DMS 273 treated with DMSO at 0.1 percent for 48 hours (cell line): ENCODE data around the gene LAMTOR5.
"Not testable (repeated sequence)": the region's sequence is repeated elsewhere in the genome, so short reads cannot be mapped to it uniquely, and the experiment has no call there.

Experiments
- DNase-seq: peaks from one replicate; lab custom pipeline; 2025; lab: John Stamatoyannopoulos, UW

The LAMTOR5 gene

DNA sequence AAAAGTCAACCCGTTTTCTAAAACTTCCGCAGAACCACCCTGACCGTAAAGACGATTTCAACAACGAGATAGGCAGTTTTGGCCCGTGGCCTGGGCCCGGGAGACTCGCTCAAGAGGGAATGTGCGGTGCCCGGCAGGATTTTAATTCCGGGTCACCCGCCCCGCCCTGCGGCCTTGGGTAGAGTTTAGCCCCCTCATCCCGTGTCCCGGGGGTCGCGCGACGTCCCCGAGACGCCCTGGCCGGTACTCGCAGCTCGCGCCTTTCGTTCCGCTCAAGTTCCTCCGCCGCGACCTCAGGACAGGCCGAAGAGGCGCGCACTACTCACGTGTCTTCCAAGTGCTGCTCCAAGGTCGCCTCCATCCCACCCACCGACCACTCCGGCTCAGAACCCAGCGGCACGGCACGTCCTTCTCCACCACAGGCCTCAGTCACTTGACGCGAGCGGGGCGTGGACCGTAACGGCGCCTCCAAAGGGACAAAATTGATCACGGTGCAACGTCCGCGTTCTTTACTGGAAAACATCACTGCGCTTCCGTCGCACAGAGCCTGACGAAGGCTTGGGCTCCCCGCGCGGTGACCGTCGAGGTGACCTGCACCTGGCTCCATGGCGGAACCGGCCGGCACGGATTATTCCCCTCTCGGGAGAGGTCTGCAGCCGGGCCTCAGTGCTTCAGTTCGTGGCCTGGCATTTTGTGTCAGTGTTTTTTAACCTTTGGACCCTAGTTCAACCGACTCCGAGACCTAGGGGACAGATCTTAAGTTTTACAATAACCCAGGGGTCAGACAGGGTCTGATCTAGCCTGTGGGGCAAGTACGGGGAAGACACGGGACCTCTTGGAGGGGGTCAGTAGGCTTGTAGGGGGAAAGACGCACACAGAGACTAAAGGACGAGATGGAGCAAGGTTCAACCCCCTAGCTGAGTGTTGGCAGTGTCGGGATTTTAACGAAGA lies at the start of gene LAMTOR5:
Gene LAMTOR5, minus strand, starts transcription at position 435 of the 951 bp plus-strand sequence. Its CDS starts 74 bp downstream, at position 361.
- peak; percentile 38 for DNase-seq

DNA sequence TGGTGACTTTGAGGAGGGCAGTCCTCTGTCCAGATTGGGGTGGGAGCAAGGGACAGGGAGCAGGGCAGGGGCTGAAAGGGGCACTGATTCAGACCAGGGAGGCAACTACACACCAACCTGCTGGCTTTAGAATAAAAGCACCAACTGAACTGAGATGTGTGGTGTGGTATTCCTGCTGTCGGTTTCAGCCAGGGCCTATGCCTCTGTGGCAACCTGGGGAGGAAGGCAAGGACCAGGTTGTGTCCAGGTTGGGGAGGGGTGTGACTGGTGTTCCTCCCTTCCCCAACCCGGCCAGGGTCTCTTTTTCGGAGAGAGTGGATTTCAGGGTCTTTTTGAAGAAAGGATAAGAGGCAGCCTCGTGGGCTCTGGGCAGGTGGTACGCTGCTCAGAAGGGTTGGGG lies 49.7 kb upstream of the LAMTOR5 start:
- no peak for DNase-seq

DNA sequence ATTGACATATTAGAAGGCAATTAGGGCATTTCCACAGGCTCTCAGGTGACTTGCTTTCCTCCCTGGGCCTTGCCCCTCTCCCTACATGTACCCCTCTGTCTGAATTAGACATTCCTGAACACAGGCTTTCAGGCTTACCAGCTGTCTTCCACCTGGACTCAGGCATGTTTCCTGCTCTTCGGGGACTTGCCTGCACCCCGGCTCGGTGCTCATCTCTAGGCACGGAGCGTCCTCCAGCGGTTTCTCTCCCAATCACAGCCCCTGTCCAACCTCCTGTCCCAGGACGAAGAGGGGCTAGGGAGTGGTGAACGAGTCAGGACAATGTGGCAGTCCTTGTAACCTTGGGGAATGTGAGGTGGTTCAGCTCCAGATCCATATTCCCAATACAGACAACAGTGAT lies 47.7 kb upstream of the LAMTOR5 start:
- DNase-seq, result no peak

DNA sequence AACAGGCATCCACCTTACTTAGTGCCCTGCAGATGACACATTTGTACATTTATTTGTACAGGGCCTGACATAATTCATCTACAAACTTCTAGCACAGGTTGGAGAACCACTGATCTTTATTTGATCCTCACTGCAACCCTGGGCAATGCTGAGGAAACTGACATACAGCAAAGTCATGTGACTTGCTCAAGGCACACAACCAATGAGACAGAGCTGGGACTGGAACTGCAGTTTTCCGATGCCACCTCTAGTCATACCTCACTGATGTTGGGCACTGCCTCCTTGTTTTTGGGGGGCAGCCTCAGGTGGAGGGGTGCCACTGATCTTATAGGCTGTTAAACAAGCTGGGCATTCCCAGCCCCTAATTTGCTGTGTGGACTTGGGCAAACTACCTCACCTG lies 46.8 kb upstream of the LAMTOR5 start:
- DNase-seq, result no peak

DNA sequence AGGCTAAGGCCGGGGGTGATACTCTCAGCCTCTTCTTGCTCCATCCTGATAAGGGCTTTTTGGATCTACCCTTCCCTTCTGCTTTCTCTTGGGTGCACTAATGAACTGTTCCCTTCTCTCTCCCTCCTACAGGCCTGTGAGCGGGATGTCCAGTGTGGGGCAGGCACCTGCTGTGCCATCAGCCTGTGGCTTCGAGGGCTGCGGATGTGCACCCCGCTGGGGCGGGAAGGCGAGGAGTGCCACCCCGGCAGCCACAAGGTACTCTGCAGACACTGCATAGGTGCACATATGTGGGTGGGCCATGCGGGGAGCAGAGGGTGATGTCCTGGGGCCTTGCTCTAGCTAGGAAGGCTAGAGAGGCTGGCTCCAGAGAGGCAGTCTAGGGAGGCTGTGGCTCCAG lies 46.3 kb upstream of the LAMTOR5 start:
- DNase-seq, result no peak

DNA sequence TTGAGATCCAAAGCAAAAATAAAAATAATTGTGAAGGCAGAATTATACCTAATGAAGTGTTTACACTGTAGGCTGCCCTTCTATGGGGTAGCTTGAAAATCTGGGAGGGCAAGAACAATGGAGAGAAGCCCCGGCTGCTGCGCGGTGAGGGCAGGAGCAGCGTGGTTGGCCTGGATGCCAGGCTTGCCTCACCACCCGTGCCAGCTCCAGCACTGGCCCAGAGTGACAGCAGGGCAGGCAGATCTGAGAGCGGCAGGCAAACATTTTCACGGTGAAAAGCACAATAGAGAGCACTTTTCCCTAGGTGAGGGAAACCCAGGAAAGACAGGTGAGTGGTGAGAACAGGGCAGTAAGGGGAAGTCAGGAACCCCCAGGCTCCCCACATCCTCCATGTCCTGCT lies 44.8 kb upstream of the LAMTOR5 start:
- no peak for DNase-seq

DNA sequence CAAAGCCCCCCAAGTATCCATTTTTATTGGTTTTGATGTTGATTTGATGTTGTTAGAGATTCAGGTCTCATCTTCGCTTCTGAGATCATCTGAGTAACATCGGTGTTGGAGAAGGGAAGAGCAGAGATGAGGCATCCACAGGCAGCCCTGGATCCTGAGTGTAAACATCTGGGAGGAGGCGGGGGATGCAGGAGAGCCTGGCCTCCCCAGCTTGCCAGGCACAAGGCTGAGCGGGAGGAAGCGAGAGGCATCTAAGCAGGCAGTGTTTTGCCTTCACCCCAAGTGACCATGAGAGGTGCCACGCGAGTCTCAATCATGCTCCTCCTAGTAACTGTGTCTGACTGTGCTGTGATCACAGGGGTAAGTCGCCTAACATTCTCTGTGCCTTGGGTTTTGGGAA lies 43.4 kb upstream of the LAMTOR5 start, which contains the start of gene PROK1:
Gene PROK1, plus strand, starts transcription at position 221 of the 400 bp plus-strand sequence. Its CDS starts 68 bp downstream, at position 289.
- no peak for DNase-seq

DNA sequence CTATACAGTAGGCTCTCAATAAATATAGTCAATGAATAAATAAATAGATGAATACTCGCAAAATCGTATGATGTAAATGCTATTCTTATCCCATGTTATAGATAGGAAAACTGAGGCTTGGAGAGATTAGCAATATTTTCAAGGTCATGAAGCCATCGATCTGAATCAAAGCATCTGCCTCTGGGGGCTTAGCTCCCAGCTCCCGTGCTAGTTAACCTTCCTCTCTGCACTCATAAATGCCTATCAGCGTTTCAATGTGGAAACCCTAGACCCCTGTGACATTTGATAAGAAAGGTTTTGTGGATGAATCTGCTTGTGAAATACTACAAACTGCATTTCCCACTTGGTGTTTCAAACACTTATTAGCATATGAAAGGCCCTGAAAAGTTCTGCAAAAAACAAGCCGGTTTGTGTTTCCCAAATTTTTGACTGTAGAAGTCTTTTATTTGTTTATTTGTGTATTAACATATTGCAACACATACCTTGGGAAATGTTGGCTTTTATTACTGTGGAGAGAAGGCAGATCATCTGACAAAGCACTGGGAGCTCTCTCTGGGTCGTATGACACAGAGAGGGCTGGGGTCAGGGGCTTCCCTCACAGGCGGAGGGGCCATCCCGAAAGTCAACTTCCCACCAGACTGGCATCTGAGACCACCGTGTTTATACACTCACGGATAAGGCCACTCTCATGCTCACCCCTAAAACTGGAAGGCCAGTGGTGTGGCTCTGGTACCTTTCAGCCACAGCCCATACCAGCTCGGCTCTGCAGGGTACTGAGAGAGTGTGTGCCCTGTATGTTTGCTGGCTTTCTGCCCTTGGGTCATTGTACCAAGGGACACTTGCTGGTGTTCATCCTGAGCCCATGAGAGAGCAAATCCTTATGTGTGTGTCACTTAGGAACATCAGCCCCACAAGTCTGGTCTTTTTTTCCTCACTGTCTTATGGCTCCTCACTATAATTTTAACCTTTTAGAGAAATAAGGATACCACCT lies 42.5 kb upstream of the LAMTOR5 start:
- no peak for DNase-seq

DNA sequence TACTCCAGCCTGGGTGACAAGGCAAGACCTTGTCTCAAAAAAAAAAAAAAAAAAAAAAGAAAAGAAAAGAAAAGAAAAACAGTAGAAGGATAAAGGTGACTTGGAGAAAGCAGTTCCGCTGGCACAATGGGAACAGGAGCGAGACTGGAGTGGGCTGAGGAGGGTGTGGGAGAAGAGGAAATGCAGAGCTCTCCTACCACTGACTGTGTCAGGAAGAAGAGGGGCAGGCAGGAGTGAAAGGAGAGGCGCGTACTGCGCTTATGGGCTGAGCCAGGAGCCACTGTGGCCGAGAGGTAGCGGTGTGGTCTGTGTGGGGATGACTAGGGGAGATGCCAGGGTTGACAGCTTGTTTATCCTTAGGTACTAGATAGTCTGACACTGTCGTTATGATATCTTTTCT lies 37.1 kb upstream of the LAMTOR5 start:
- DNase-seq, result no peak

DNA sequence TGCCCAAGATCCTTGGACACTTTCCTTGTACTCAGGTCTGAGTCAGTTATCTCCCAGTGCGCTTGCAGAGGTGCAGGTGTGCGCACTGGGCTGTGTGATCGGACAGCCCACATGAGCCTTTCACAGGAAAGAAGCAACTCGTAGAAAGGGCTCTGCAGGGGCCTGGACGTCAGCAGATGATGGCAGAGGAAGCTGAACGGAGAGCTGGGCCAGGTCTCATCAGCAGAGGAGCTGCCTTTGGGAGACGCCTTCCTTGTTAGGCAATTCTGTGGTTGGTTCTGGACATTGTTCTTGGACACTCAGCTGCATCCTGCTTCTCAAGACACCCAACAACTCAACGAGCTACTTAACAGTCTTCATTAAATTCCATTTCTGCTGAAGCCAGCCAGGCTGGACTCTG lies 36.0 kb upstream of the LAMTOR5 start:
- DNase-seq, result no peak

DNA sequence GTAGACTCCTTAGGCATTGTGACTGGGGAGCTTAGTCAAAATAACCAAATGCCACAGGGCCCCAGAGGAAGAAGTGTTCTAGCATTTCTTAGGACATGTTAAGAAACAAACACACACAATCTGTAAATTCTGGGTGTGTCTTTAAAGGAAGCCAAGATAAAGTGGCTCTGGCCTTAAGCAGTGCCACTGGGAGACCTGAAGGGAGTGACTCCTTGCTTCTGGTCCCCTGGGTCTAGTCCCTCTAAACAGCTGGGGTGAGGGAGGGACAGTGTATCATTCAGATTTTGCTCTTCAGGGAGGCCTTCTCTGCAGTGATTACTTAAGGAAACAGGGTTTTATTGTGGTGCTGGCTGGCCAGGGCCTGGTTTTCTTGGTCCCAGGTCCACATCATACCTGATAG lies 34.4 kb upstream of the LAMTOR5 start:
- DNase-seq, result no peak

DNA sequence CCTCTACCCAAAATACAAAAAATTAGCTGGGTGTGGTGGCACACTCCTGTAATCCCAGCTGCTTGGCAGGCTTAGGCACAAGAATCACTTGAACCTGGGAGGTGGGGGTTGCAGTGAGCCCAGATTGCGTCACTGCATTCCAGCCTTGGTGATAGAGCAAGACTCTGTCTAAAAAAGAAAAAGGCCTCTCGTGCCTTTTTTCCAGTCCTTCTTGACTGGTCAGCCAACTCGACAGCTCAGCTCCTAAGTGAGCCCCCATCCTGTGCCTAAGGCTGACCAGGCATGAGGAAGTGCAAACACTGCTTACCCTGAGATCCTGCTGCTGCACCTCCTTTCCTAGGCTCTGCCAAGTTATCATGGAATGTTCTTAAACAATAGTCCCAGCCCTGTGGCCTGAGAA lies 33.4 kb upstream of the LAMTOR5 start:
- DNase-seq, result no peak

DNA sequence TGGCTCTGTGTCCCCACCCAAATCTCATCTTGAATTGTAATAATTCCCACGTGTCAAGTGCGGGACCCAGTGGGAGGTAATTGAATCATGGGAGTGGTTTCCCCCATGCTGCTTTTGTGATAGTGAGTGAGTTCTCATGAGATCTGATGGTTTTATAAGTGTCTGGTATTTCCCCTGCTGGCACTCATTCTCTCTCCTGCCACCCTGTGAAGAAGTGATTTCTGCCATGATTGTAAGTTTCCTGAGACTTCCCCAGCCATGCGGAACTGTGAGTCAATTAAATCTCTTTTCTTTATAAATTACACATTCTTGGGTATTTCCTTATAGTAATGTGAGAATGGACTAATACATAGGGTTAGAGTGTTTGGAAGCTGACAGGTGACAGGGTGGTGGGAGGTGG lies 32.4 kb upstream of the LAMTOR5 start:
- not testable (repeated sequence) for DNase-seq

DNA sequence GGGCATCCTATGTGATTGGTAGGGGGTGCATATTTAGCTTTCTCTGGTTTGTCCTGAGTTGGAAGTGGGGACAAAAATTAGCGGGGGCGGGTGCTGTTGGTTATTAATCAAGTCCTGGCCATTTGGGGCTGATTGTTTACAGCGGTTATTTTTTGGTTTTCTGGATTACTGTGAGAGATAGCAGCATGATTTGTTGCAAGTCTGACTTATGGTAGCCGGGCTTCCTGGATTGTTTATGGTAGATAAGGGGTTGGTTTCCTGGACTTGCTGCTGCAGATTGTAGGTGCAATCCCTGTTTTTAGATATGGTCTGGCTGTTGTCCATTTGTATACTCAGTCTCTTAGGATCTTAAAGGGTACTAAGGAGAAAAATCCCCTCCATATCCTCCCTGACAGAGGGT lies 31.4 kb upstream of the LAMTOR5 start:
- DNase-seq, result no peak

DNA sequence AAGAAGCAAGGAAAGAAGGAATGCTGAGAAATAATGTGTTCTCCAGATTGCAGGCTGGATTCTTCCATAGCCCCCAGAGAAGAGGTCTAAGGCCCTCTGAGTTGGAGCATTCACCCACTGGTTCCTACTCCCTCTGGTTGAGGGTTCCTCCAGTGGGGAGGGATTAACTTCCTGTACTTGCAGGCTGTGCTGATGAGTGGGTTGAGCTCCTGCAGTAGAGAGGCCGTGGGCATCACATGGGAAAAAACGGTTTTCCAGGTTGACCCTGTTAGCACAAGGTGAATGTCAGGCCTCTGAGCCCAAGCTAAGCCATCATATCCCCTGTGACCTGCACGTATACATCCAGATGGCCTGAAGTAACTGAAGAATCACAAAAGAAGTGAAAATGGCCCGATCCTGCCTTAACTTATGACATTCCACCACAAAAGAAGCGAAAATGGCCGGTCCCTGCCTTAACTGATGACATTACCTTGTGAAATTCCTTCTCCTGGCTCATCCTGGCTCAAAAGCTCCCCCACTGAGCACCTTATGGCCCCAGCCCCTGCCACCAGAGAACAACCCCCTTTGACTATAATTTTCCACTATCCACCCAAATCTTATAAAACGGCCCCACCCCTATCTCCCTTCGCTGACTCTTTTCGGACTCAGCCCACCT lies 30.3 kb upstream of the LAMTOR5 start:
- DNase-seq, result not testable (repeated sequence)

DNA sequence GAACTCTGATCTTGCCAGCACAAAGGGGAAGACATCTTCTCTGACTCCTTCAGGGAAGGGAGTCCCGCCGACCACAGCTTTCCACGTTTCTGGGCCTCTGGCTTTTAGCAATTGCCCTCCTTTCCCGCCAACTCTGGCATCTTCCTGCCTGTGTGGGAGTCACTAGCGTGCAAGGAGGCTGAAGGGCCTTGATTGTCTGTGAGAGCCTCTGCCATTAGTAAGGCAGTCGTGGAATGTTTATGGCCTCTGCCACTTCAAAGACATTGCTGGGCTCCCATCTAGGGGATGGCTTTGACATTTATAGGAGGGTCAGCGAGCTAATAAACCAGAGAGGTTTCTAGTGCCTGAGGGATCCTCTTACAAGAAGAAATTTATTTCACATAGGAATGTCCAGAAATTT lies 29.1 kb upstream of the LAMTOR5 start:
- no peak for DNase-seq

DNA sequence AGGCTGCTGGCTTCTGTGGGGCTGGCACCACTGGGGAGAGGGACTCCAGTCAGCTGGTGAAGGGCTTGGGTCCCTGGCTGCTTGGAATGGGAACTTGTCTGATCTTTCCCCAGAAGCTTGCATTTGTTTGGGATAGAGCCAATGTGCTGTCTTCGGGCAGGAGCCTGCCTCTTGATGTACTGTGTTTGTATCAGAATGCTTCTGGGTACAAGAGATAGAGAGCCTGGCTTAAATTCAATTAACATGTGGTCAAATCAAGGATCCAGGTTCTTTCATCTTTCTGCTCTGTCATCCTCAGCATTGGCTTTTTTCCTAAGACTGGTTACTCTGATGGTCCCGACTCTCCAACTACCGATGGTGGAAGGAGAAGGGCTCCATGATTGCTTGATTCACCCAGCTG lies 27.5 kb upstream of the LAMTOR5 start:
- DNase-seq, result no peak

DNA sequence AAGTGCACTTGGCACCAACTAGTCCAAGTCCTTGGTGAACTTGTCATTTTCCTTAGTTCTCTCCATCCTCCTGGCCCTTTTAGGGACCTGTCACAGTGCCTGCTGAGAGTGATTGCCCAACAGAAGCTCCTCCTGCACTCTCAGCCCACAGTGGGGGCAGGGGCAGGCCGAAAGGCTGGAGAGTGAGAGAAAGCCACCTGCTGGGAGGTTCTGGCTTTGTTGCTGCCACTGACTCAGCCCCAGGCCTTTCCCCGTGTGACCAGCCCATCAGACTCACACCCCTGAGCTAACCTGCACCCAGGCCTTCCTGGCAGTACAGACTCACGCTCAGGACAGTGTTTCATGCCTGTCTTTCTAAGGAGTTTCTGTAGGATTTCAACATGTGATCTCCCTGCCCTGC lies 26.3 kb upstream of the LAMTOR5 start:
- DNase-seq, result no peak

DNA sequence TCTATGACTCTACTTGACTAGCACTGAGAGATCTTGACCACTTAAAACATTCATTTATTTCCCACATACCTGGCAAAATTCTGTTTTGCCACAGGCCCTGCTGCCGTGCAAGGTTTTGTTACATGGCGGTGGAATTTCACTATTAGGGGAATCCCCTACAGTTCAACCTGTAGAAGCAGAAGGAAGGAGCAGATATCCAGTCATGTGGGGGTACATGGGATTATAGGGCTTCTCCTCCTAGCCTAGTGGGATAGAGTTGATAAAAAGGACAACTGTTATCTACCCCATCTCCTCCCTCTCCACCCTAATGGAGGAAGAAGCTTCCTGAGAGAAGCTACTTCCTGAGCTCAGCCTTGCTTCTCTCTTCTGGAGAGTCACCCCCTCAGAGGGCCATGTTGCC lies 25.7 kb upstream of the LAMTOR5 start:
- DNase-seq, result no peak

DNA sequence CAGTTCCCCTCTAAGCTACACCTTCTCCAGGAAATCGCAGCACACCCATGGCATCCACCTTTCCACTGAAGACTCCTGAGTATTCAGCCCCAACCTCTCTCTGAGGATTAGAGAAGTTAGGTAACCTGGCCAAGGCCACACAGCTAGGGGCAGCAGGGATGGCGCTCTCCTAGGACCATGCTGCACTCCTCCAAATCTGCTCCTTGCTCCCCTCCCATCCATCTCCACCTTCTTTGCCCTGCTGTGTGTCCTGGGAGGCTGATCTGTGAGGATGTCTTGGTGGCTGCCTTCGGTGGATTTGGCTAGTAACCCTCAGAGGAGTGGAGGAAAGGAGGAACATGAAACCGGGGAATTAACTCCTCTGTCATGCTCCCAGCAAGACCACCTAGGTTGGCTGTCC lies 23.4 kb upstream of the LAMTOR5 start:
- no peak for DNase-seq

DNA sequence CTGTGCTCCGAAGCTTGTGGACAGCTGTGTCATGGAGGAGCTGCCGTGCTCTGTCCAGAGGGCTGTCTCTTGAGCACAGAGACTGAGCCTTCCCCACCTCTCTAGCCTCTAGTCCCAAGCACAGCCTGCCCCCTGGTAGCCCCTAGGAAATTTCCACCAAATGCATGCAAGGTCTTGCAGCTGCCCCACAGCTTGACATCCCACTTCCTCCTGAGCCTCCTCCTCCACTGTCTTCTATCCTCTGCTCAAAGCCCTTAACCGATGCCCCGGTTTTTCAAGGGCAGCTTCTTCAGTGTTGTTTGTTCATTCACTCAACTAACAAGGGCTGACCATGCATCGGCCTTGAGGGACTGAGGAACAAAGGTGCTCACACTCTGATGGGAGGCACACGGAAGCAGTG lies 22.9 kb upstream of the LAMTOR5 start:
- DNase-seq, result no peak

DNA sequence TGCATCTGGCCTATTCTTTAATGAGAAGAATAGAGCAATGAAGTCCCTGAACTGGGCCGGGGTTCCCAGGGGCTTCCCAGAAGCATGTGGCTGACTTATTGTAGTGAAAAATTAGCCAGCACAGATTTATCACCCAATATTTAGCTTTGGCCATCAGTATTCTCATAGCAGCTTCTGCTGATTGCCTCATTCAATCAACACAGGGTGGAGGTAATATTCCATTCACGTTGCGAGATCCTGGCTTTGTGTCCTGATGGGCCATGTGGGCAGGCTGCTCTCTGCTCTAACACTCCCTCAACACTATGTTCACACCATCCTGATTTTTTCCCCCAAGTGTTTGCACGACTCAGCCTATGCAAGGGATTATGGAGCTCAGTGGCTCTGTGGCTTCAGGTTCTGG lies 21.5 kb upstream of the LAMTOR5 start:
- DNase-seq, result no peak
